Nucleus accumbens (tissue), 56 donors: ENCODE data around the gene NAA11.
A peak's percentile ranks its signal among the peaks of the same experiment; 100 is the strongest.
"Not testable (repeated sequence)": the region's sequence is repeated elsewhere in the genome, so short reads cannot be mapped to it uniquely, and the experiment has no call there.

ENCODE experiments used
- DNase-seq, 56 donors: peaks; one replicate each; lab custom pipeline; 2025; lab: John Stamatoyannopoulos, UW

NAA11 gene

DNA sequence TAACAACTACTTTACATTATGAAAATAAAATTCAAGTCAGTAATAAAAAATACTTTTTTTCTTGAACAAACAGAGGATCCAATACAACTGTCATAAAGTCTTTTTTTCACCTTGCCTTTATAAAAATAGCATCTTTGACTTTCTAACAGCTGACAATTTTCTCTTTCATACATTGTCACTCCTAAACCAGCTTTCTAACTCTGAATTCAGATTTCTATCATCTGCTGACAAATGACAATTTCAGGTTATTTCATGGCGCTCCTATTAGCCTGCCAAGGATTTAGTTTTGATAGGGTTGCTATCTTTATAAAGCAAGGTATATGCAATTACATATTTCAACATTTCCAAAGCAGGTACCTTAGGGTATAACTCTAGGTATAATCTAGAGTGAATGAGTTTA is 14.6 kb downstream of the NAA11 start:
- no peak for DNase-seq

DNA sequence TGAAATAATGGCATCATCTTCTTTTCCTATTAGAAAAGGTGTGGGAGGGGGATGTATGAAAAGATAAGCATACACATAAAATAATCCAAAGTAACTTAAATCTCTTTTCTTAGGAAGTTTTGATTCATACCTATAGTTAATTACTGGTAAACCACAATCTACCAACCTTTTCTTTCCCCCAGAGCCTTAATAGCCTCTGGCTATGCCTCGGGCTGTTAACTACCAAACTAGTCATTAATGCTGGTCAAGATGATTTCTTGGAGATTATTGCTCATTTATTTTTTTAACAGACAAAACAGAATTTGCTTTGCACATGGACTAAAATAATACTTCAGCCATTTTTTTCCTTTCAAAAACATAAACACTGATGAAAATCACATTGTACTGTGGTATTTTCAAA is 16.9 kb downstream of the NAA11 start:
- DNase-seq, result no peak

DNA sequence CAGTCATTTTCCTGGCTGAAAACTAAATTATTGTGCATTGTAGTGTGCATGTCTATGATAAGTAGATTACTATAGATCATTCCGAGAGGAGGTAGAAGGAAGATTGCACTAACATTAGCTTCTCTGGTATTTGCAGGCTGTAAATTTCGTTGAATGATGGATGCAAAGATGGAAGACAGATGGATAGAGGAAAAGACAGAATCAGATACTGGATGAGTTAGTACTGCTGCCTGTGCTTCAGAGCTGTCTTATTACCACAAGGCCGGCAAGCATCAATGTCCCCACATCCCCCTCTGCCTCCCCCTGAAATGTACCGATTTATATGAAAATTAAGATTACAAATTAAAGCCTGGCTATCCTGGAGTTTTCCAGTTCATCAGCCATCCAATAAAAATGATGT is 17.7 kb downstream of the NAA11 start:
- DNase-seq, result no peak

DNA sequence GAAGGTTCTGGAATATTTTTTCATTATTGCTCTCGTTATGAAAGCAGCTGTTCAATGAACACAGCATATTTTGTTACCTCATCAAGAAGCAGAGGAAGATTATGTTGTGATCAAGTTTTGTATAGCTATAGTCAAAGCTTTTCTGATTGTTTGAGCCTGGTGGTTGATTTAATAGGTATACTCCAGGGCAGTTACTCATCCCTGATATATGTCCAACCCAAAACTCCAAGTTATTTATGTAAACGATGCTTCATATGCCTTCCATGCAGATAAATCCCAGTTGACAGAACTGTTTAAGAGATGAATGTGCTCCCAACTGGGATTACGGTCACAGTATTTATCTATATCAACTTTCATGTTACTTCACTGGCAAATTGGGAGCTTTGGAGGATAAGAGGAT is 19.1 kb downstream of the NAA11 start:
- no peak for DNase-seq

DNA sequence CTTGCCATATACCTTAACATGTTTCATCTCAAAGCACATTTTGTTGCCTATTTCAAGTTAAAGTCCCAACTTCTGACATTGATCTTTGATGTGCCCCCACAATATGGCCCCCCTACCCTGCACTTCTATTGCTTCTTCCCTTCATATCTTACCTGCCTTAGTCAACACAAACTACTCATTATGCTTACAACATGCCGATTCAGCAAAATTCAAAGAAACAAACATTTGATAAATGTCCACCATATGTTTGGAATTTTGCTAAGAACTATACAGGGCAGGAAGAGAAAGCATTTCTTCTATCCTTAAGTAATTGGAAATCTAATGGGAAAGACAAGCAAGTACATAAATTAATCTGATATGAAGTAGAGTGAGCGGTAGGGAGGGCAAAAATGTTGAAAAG is 25.6 kb downstream of the NAA11 start:
- no peak for DNase-seq

DNA sequence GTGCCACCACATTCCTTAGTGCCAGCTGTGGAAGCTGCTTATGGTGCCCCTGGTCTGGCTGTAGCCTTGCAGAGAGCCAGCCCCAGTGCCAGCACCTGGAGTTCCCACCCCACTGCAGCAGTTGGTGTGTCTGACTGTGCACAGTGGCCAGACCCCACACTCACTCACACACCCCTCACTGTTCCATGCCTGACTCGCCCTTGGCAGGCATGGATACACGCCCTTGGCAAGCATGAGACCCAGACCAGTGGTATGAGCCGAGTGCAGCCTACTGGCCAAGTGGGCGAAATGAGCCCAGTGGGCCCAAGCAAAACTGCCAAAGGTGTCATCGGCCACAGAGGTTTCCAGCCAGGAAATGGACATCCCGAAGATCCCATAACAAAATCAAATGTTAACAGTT is 27.4 kb downstream of the NAA11 start:
- peak in 1 of 56 donors; percentile 13 for DNase-seq

DNA sequence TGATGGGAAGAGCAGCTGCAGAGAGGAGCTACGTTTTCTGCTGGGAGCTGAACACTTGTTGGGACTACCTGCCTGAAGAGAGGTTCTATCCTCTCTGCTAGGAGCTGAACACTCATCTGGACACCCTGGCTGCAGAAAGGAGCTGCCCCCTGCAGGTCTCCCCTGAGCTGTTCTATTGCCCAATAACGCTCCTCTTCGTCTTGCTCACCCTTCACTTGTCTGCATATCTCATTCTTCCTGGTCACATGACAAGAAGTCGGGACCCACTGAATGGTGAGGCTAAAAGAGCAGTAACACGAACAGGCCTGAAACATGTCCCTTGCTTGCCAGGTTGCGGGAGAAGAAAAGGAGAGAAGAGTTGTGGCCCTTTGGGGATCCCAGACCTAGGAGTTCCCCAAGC is 27.8 kb downstream of the NAA11 start:
- no peak for DNase-seq

DNA sequence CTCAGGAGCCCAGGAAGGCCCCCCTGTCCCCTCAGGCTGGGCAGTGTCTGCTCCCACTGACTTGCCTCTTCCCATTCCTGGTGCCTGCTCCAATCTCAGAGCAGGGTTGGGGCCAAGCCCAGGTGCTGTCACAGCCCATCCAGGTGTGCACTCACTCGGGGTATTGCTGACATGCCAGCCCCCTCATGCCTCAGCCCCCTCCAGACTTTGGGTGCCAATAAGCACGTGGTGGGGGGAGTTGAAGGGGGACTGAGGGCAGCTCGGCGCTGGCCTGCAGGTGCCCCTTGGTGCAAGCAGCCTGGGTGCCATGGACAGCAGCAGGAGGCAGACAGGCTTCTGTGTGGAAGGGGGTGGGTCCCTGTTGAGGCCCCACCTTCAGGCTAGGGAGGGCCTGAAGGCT is 28.4 kb downstream of the NAA11 start:
- DNase-seq, result no peak

DNA sequence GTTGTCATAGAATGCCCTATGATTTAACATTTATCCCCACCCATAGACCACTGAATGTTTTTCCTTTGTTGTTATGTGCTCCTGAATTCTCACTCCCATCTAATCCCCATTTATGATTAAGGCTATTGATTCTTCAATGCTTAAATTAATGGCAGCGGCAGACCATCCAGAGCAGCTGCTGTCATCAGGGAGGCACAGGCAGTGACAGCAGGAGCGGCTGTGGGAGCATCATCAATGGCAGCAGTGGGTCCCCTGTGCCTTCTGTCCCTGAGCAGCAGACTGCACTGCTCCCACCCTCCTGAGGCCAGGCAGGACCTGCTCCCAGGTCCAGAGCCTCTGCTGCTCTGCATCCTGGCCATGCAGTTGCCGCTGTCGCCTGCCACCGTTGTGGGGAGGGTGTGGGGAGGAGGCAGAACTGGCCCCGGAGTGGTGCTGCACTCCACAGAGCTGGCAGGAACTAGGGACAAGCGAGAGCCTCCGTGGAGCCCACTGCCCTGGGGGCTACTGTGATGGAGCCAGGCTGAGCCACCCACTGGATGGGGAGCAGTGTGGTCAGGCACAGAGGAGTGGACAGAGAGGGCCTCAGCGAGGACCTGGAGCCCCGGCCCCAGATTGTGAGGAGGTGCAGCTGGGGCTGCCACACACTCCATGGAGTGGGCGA is 29.0 kb downstream of the NAA11 start:
- DNase-seq, result no peak

DNA sequence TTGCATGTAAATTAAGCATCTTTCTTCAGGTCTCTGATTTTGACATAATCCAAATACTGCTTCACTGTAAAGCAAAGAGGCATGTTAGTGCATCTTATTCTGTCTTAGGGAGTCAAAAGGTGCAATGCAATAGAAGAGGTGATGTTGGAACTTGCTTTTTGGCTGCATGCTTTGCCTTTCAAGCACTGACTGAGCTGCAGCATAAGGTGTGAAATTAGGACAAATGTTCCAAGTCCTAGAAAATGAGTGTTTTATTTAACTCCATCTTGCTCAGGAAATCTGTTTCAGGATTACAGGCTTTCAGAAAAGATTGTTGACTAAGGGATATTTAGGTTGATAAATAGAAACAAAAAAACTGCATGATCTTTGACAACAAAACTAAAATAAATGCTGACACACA is 30.8 kb downstream of the NAA11 start:
- DNase-seq, result no peak

DNA sequence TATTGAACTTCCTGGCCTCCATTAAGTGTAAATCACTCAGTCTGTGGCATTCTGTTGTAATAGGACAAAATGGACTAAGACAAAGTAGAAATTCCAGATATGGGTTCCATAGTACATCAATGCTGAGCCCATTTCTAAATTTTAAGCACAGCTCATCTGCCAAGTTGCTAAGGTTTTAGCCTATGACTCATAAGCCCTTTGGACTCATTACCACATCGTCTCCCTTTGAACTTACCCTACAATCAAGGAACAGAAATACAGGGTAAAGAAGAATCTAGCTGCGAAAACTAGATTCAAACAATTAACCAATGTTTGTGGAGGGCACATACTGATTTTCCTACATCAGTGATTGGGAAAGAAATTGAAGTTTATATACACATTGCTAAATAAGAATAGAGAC is 31.8 kb downstream of the NAA11 start:
- no peak for DNase-seq

DNA sequence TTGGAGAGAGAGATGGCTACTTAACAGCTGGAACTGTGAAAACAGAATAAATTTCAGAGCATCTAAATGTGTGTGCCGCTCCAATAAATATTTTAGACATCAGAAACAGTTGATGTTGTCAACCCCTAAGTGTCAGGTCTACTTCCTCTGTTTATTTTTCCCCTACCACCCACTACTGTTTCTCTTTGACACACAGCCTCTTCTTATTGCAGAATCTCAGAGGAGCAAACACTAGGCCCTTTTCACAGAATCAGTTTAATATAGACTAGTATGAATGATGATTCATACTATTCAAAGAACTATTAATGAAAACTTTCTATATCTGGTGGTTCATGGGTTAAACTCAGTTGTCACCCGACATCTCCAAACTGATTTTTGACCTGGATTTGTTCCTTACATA is 33.9 kb downstream of the NAA11 start:
- DNase-seq, result no peak

DNA sequence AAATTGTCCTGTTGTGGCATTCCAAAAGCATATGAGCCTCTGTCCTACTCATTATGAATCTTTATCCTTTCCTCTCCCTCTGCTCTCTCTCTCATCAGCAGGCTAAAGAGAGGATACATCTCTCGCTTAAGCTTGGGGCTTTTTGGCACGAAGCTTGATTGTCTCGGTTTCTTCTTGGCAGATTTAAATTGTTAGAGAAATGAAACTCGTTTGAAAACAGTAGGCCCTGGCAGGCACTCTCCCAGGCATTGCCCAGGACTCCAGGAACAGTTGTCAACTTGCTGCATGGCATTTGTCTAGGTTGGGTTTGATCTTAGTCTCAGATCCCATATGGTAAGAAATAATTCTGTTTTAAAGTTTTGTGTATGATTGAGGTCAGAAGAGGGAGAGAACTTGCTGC is 35.5 kb downstream of the NAA11 start:
- peak in 6 of 56 donors; percentile 4 to 14 (median 7) for DNase-seq

DNA sequence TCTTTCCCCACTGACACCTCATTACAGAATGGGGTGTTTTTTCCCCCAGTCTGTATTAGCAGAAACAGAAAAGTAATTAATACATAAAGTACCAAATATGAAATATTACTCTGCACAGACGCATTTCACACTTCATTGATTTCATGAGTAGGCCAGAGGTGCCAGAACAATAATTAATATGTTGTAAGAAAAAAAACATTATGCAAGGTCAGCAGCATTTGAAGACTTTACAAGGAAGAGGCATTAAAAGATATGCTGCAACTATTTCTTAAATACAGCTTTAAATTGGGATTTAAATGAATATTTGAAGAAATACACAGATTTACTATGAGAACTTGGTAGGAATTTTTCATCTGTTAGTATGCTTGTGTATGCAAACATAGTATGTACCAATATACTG is 37.7 kb downstream of the NAA11 start:
- DNase-seq, result no peak

DNA sequence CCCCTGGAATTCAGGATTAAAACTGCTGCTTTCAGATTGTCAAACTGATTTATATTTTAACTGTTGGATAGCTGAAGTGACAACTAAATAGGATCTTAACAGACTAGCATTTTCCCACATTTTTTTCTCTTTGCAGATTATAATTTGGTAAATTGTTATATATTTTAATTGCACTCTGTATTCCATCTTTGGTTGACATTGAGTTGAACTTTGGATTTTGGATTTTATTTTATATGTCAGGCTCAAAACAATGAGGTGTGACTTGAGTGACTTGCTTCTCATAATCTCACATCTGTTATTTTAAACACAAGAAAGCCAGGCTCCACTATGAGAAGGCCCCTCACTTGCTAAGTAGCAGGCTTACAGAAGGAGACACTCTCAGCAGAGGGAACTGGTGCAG is 38.1 kb downstream of the NAA11 start:
- DNase-seq, result no peak

DNA sequence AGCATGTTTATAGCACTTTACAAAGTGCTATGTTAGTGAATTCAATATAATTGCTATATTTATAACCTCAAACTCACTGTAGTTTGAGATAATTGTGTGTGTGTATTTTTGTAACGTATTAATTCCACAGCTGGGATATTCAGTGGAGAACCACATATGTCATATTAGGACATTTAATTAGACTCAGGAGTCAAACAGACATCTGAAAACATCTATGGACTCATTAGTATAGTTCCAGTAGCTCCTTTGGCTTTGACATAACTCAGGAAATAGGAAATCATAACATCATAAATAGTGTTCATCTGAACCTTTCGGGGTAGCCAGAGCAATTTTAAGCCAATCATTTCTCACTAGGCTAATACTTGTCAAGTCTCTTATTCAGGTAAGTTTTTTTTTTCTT is 38.8 kb downstream of the NAA11 start:
- DNase-seq, result no peak

DNA sequence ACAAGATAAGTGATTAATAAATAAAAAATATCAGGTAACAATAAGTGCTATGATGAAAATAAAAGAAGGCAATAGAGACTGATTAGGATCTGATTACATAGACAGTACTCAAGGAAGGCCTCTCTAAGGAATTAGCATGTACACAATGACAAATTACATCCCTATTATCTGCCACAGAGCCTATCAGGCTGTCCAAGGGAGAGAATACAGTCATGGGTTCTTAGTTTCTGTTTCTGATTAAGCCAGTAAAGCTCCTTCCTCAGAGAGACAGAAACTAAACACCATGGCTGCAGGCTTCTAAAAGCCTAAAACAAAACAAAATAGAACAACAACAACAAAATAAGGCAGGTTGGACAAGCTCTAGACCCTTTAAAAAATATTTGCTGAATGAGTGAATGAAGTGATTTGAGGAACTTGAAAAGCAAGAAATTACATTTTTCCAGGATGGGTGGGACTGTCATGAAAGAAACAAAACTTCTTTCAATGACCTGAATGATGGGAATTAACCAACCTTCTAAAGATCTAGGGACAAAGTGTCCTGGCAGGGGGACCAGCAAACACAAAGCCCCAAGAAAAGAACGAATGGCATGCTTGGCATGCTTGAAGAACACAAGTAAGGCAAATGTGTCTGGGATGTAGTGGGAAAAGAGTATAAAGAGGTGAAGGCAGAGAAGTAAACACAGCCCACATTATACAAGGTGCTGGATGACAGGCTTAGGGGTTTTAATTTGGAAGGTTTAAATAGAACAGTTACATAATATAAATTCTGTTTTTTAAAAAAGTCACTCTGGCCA is 44.1 kb downstream of the NAA11 start:
- DNase-seq, result no peak

DNA sequence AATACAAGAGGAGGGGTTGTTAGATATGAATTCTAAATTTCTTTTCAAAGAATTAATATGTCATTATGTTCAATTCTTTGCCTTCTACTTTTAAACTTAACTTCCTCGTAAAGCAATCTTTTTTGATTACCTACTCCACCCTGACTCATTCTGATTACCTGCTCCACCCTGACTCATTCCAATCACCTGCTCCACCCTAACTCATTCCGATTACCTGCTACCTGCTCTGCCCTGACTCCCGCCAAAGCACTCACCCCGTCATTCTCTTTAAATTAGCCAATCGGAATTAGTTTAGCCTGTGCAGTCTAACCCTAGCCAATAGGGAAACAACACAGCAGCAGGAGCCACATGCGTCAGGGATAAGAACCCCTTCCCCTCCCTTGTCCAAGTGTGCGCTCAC is 48.4 kb downstream of the NAA11 start:
- DNase-seq, result not testable (repeated sequence)

DNA sequence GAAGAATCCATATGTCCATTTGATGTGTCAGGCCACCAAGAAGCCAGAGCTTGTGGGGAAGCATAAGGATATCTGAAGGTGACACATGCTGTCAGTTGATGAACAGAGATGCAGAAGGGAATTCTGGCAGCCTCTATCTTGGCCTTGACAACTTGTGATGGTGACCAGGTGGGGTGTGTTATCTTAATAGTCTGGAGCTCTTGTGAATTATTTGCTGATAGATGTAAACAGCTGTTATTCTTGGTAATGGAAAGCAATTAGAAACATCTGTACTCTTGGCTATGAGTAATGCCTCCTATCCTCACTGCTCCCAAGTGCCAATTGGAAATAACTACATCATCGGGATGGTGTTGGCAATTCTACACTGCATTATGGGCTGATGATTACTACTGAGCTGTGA is 51.9 kb downstream of the NAA11 start:
- DNase-seq, result no peak

DNA sequence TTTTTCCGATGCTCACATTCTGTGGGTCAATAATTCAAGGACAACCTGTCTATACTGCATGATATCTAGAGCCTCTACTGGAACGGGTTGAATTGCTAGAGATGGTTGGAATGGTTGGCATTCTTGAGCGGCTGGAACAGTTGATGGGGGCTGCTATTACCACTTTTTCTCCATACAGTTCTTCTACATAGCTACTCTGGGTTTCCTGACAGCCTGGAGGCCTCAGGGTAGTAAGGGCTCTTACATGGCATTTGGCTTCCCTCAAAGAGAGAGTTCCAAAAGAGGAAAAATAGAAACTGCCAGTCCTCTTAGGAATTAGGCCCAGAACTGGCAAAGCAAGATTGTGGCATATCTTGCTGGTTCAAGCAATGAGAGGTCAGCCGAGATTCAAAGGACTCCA is 53.1 kb downstream of the NAA11 start:
- DNase-seq, result no peak

DNA sequence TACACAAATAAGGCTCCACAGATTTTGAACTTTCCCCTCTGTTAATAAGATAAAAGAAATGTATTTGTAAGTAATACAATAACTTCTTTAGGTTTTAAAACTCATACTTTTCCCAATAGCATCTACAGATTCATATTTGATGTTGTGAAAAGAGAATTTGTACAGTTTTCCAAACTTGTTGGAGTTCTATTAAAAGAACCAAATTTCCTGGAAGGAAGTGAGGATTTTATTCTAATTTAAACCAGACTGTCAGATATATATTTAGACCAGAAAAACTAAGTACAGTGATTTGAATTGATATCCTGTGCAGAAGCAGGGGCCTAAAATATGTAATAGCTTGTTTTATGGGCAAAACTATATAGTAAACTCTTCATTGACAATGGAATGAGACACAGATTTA is 53.7 kb downstream of the NAA11 start:
- DNase-seq, result no peak

DNA sequence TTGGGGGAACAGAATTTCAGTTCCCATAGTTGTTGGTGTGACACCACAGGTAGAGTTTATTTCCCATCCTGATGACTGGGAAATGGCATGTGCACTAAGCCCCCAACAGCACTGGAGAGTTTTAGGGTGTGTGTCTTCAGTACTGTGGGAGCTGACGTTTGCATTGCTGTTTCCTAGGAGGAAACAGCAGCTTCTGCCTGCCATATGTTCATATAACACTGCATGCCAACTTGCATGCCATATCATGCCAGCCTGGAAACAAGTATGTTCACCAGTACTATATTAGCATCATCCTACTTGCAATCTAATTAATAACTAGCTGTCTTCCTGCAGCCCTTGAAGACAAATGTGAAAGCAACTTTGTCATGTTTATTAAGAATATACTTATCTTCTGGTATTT is 58.2 kb downstream of the NAA11 start:
- DNase-seq, result no peak
